Parathyroid adenoma (tissue), 2 donors: Measurements from ENCODE around the gene MTFR2.

Experiments
- H2AFZ ChIP-seq: fragments of 300-600 bp; sonication (generic); one replicate; pipeline ENCODE4 v1.7.0; 2017; ENCODE audit warnings: antibody characterized with exemption, mild to moderate bottlenecking
- H3K27ac ChIP-seq: fragments of 300-600 bp; sonication (generic); one replicate; pipeline ENCODE4 v1.7.0; 2017
- H3K27me3 ChIP-seq: fragments of 300-600 bp; sonication (generic); one replicate; pipeline ENCODE4 v1.7.0; 2017; ENCODE audit warnings: low read length; ENCODE audit not compliant: control insufficient read depth, insufficient read depth
- H3K36me3 ChIP-seq: fragments of 300-600 bp; sonication (generic); one replicate; pipeline ENCODE4 v1.7.0; 2017; ENCODE audit warnings: low read length; ENCODE audit not compliant: control insufficient read depth, insufficient read depth
- H3K4me1 ChIP-seq: fragments of 300-600 bp; sonication (generic); one replicate; pipeline ENCODE4 v1.7.0; 2017; ENCODE audit warnings: control low read depth
- H3K4me2 ChIP-seq: fragments of 300-600 bp; sonication (generic); one replicate; pipeline ENCODE4 v1.7.0; 2017; ENCODE audit warnings: low read length
- H3K4me3 ChIP-seq: fragments of 300-600 bp; sonication (generic); one replicate; pipeline ENCODE4 v1.7.0; 2017; ENCODE audit warnings: low read depth, low read length
- H3K79me2 ChIP-seq: fragments of 300-600 bp; sonication (generic); one replicate; pipeline ENCODE4 v1.7.0; 2017; ENCODE audit warnings: control low read depth
- H3K9ac ChIP-seq: fragments of 300-600 bp; sonication (generic); one replicate; pipeline ENCODE4 v1.7.0; 2017; ENCODE audit warnings: mild to moderate bottlenecking
- H3K9me3 ChIP-seq: fragments of 300-600 bp; sonication (generic); one replicate; pipeline ENCODE4 v1.7.0; 2017; ENCODE audit warnings: low read length; ENCODE audit not compliant: control insufficient read depth
- TF ChIP-seq, protein P1 (sequence below): fragments of 300-600 bp; sonication (generic); IDR thresholded peaks from one replicate; pipeline ENCODE4 v1.7.0; 2017; ENCODE audit warnings: antibody characterized with exemption, mild to moderate bottlenecking
- donor health status: primary hyperparathyroidism.

Gene MTFR2

DNA sequence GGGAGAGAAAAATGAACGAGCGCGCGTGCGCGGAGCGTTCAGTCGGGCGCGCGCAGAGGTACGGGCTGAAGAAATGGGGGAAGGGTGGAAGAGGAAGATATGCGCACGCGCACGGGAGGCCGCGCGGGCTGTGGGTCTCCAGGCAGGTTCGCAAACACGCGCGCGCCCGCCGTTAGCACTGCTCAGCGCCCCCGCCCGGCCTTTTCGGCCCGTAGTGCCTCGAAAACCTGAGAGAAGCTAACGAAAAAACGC, 39.1 kb upstream of the MTFR2 start:
- peak overlapping the region; percentile 100 for H3K27ac ChIP-seq
- H3K4me2 ChIP-seq: peak overlapping the region; percentile 96
- H3K9ac ChIP-seq: peak overlapping the region; percentile 100
- no peaks in the 10 kb centered on the region for H3K9me3 ChIP-seq
- H3K4me3 ChIP-seq: peak overlapping the region; percentile 100
- peak overlapping the region; percentile 92 for H2AFZ ChIP-seq
- no peaks in the 10 kb centered on the region for H3K27me3 ChIP-seq
- no peaks in the 10 kb centered on the region for H3K36me3 ChIP-seq
- H3K79me2 ChIP-seq: peaks cover 48% of the 10 kb centered on the region
- TF ChIP-seq, protein P1, sequence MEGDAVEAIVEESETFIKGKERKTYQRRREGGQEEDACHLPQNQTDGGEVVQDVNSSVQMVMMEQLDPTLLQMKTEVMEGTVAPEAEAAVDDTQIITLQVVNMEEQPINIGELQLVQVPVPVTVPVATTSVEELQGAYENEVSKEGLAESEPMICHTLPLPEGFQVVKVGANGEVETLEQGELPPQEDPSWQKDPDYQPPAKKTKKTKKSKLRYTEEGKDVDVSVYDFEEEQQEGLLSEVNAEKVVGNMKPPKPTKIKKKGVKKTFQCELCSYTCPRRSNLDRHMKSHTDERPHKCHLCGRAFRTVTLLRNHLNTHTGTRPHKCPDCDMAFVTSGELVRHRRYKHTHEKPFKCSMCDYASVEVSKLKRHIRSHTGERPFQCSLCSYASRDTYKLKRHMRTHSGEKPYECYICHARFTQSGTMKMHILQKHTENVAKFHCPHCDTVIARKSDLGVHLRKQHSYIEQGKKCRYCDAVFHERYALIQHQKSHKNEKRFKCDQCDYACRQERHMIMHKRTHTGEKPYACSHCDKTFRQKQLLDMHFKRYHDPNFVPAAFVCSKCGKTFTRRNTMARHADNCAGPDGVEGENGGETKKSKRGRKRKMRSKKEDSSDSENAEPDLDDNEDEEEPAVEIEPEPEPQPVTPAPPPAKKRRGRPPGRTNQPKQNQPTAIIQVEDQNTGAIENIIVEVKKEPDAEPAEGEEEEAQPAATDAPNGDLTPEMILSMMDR: no peak
- peaks cover 26% of the 10 kb centered on the region for H3K4me1 ChIP-seq

DNA sequence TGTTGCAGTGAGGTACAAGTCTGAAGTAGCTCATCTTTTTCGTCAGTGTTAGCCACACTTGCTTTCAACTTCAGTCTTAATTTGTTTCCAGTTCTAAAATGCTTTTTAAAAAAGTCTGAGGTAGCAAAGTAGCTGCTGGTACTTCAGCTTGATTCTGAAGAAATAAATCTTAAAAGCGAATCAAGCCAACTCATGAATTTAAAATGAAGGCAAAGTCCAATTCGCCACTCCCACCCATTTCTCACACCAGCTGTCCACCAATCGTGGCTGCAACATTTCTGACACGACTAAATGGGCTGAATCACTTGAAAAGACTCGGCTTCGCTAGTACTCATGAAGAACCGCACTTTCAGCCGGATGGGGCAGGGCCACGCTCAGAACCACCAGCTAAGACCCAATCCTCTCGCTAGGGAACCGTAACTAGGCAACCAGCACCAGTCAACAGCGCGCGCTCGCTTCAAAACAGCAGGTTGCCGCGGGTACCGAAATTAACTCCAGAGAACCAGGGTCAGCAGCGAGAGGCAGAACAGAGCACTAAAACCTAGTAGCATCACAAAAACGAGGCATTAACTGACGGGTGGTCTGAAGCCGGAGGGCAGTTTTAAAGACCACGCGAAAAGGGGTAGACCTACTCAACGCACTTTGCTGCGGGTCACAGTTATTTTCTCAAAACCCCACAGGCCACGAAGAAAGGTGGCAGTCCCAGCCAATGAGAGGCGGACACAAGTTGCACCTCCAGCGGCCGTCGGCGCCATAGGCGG, 38.6 kb upstream of the MTFR2 start:
- no peaks in the 10 kb centered on the region for H3K9me3 ChIP-seq
- peaks cover 28% of the 10 kb centered on the region for H3K4me1 ChIP-seq
- peak overlapping the region; percentile 92 for H2AFZ ChIP-seq
- TF ChIP-seq, protein P1: peak; percentile 52
- H3K27me3 ChIP-seq: no peaks in the 10 kb centered on the region
- H3K4me3 ChIP-seq: peak overlapping the region; percentile 100
- H3K9ac ChIP-seq: peak overlapping the region; percentile 100
- peaks cover 50% of the 10 kb centered on the region for H3K79me2 ChIP-seq
- no peaks in the 10 kb centered on the region for H3K36me3 ChIP-seq
- H3K27ac ChIP-seq: peak overlapping the region; percentile 100
- H3K4me2 ChIP-seq: peak overlapping the region; percentile 96

DNA sequence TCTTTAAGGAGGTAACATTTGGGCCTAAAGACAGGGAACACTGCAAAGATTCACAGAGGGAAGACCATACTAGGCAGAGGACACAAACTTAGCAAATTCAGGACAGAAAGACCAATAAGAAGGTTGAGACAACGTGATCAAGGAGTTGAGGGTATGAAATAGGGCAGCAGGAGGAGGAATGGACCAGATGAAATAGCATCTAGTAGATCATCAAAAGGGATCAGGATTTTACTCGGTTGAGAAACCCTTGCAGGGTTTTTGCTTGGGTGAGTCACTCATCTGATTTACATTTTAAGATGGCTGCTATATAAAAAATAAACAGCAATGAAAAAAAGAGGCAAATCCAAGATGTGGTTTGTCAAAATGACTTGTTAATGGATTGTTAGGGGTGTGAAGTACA, 34.8 kb upstream of the MTFR2 start:
- H3K79me2 ChIP-seq: peaks cover 79% of the 10 kb centered on the region
- H3K9ac ChIP-seq: no peak overlapping the region
- peaks cover 43% of the 10 kb centered on the region for H3K4me1 ChIP-seq
- TF ChIP-seq, protein P1: no peak
- no peak overlapping the region for H3K4me3 ChIP-seq
- H3K4me2 ChIP-seq: peak overlapping the region; percentile 11
- no peaks in the 10 kb centered on the region for H3K27me3 ChIP-seq
- no peak overlapping the region for H3K27ac ChIP-seq
- H2AFZ ChIP-seq: no peak overlapping the region
- H3K9me3 ChIP-seq: no peaks in the 10 kb centered on the region
- no peaks in the 10 kb centered on the region for H3K36me3 ChIP-seq

DNA sequence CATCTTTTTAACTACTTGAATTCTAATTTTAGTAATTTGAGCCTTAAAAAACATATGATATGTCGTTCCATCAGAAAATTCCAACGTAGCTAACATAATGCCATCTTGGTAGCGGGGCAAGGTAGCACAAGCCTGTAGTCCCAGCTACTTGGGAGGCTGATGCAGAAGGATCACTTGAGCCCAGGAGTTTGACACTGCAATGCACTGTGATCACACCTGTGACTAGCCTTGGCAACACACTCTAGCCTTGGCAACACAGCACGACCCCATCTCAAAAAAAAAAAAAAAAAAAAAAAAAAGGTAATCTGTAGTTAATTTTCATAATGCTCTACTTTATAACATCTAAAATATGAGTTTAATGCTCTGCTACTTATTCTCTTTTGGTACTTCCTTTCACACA, 32.8 kb upstream of the MTFR2 start:
- H3K9ac ChIP-seq: no peak overlapping the region
- no peak overlapping the region for H3K27ac ChIP-seq

More for the DNA sequence above, 32.8 kb upstream of the MTFR2 start:
- TF ChIP-seq, protein P1: no peak
- H3K4me1 ChIP-seq: peaks cover 43% of the 10 kb centered on the region
- H3K4me2 ChIP-seq: no peak overlapping the region
- no peaks in the 10 kb centered on the region for H3K36me3 ChIP-seq
- H3K4me3 ChIP-seq: no peak overlapping the region
- peaks cover 66% of the 10 kb centered on the region for H3K79me2 ChIP-seq
- no peaks in the 10 kb centered on the region for H3K27me3 ChIP-seq
- no peak overlapping the region for H2AFZ ChIP-seq
- no peaks in the 10 kb centered on the region for H3K9me3 ChIP-seq
